Lower lobe of right lung (tissue), 2 donors: Measurements from ENCODE around the gene TMC6. TPM values are rescaled to one million over a fixed set of nuclear protein-coding genes. Genes with fewer than 3 reads are reported as not detected.
"Not testable (repeated sequence)": the region's sequence is repeated elsewhere in the genome, so short reads cannot be mapped to it uniquely, and the experiment has no call there.

Experiments
- ATAC-seq, 2 donors: fragments of 200-7000 bp; cut with Tn5 transposase; one replicate each; pipeline ENCODE4 v1.9.1; 2020 to 2022; ENCODE audit warnings: mild to moderate bottlenecking in 2 of 2, moderate library complexity in 2 of 2
- DNase-seq: peaks from one replicate; pipeline ENCODE4 v3.0.0-alpha.2; 2020
- H3K27ac ChIP-seq: fragments of 200-600 bp; one replicate; pipeline ENCODE4 v1.8.0; 2022
- H3K27me3 ChIP-seq: fragments of 200-600 bp; one replicate; pipeline ENCODE4 v1.8.0; 2022; ENCODE audit warnings: low read depth
- H3K36me3 ChIP-seq: fragments of 200-600 bp; one replicate; pipeline ENCODE4 v1.8.0; 2022; ENCODE audit warnings: mild to moderate bottlenecking
- H3K4me1 ChIP-seq: fragments of 200-600 bp; one replicate; pipeline ENCODE4 v1.8.0; 2022
- H3K4me3 ChIP-seq: fragments of 200-600 bp; one replicate; pipeline ENCODE4 v1.8.0; 2022; ENCODE audit warnings: mild to moderate bottlenecking
- H3K9me3 ChIP-seq: fragments of 200-600 bp; one replicate; pipeline ENCODE4 v1.8.0; 2022
- CTCF ChIP-seq: fragments of 200-600 bp; IDR thresholded peaks from one replicate; pipeline ENCODE4 v1.8.0; 2022; ENCODE audit warnings: antibody characterized with exemption, mild to moderate bottlenecking
- intact Hi-C: fragments of 100-400 bp; cut with DNase I; formaldehyde crosslinking; loops from one replicate; pipeline ENCODE4 v1.11.0; 2022
- total RNA-seq: library from RNA; stranded (reverse); fragmentation: NEBNext Ultra II Directional; extraction: Animal tissue kit (Norgen Biotek cat#: 25700); gene quantifications from one replicate; pipeline ENCODE4 v1.2.1, GENCODE V29; 2021
- donor health status: DM: no; HTN: yes; CAD: no; lungs with severe emphysema.

Gene TMC6
- total RNA-seq, 1 donor from 2014 or later, result 173 TPM

- H3K36me3 ChIP-seq, result peaks cover 96% of the 10 kb centered on the region
- no peaks in the 10 kb centered on the region for H3K4me1 ChIP-seq
- no peak for TF ChIP-seq CTCF
These were observed 49.3 kb downstream of the TMC6 start for GRCh38 chr17:78079253-78079652.

GRCh38 chr17:78075545-78075944 lies 53.0 kb downstream of the TMC6 start:
- no peaks in the 10 kb centered on the region for H3K4me1 ChIP-seq
- H3K27me3 ChIP-seq, result no peaks in the 10 kb centered on the region
- H3K9me3 ChIP-seq, result no peaks in the 10 kb centered on the region
- TF ChIP-seq CTCF, result no peak
- H3K4me3 ChIP-seq, result no peak overlapping the region
- no peak overlapping the region for H3K27ac ChIP-seq
- DNase-seq, result no peak
- ATAC-seq, result no peak
- H3K36me3 ChIP-seq, result peaks cover 100% of the 10 kb centered on the region
- intact Hi-C loops, result no loop called here

More at GRCh38 chr17:78079253-78079652, 49.3 kb downstream of the TMC6 start:
- Histone ChIP-seq H3K27me3 (no peaks in the 10 kb centered on the region), H3K9me3 (no peaks in the 10 kb centered on the region), H3K4me3 (no peak overlapping the region), H3K27ac (no peak overlapping the region)
- intact Hi-C loops, result no loop called here
- ATAC-seq, result no peak
- no peak for DNase-seq

- intact Hi-C loops, result no loop called here
- H3K4me3 ChIP-seq, result no peak overlapping the region
- no peak for ATAC-seq
- H3K4me1 ChIP-seq, result no peaks in the 10 kb centered on the region
- H3K36me3 ChIP-seq, result peaks cover 100% of the 10 kb centered on the region
- H3K27me3 ChIP-seq, result no peaks in the 10 kb centered on the region
- no peak for DNase-seq
- H3K27ac ChIP-seq, result no peak overlapping the region
- no peaks in the 10 kb centered on the region for H3K9me3 ChIP-seq
- TF ChIP-seq CTCF, result no peak
These were observed 53.5 kb downstream of the TMC6 start for GRCh38 chr17:78075011-78075410.

DNA sequence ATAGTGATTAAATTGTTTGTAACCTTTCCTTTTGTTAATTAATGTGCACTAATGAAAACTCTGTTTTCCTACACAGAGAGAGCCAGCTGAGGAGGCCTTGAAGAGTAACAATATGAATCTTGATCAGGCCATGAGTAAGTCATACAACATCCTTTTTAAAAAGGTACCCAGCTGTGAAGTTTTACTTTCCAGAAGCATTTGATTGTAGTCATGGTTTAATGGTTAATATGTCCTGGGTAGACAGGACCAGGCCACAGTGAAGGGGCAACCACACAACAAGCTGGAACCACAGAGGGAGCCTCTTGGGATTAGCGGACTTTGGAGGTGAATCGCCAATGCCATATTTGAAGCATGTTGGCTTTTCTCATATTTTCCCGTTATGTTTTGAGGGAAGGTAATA lies 55.6 kb downstream of the TMC6 start:
- H3K27me3 ChIP-seq, result no peaks in the 10 kb centered on the region
- H3K4me3 ChIP-seq, result no peak overlapping the region
- no peaks in the 10 kb centered on the region for H3K9me3 ChIP-seq
- H3K36me3 ChIP-seq, result peaks cover 100% of the 10 kb centered on the region
- DNase-seq, result no peak
- no peak for ATAC-seq
- H3K27ac ChIP-seq, result no peak overlapping the region
- intact Hi-C loops, result no loop called here
- TF ChIP-seq CTCF, result no peak
- H3K4me1 ChIP-seq, result no peaks in the 10 kb centered on the region

- intact Hi-C loops, result no loop called here
- H3K4me3 ChIP-seq, result no peak overlapping the region
- no peak for TF ChIP-seq CTCF
- ATAC-seq (no peak), DNase-seq (no peak)
- no peak overlapping the region for H3K27ac ChIP-seq
- peaks cover 86% of the 10 kb centered on the region for H3K36me3 ChIP-seq
- no peaks in the 10 kb centered on the region for H3K9me3 ChIP-seq
- H3K27me3 ChIP-seq, result no peaks in the 10 kb centered on the region
- no peaks in the 10 kb centered on the region for H3K4me1 ChIP-seq
These were observed 58.9 kb downstream of the TMC6 start for GRCh38 chr17:78069695-78070094.

GRCh38 chr17:78066976-78067375 lies 61.6 kb downstream of the TMC6 start:
- peaks cover 59% of the 10 kb centered on the region for H3K36me3 ChIP-seq
- intact Hi-C loops, DNase-seq, H3K4me3 ChIP-seq, H3K9me3 ChIP-seq, ATAC-seq, H3K27ac ChIP-seq, H3K4me1 ChIP-seq, H3K27me3 ChIP-seq: not testable (repeated sequence)
